ENCODE measurements around the gene GLB1L2.

DNA sequence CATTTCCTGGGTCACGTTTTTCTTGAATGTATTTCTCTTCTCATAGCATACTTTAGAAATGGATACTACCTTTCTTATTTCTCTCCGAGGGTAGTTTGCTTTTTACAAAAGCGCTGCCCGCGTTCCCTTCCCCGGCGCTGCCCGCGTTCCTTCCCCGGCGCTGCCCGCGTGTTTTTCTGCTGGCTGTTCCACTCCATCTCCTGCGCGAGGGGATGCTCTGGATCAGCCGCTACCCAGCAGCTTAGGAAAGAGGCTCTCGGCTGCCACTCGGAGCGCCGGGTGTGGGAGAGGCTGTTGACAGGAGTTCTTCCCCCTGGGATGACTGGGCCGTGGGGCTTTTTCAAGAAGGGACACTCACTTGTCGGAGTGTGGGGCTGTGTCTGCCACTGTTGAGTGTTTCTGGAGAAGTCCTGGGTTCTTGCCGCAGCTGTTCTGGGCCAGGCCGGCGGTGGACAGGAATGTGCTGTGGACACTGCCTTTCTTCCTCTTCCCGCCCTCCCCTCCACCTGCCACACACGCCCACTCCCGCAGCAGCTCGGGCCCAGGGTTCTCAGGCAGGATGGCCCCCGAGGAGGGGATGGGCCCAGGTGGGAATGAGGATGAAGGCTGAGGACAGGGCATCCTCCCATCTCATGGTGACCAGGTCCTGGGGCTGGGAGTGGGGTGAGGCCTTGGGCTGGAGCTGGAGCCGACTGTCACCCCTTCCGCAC, 30.6 kb downstream of the GLB1L2 start:
- no peak for TF ChIP-seq POLR2A (IDR thresholded peaks at IDR 0.05)
- TF ChIP-seq, protein P1, sequence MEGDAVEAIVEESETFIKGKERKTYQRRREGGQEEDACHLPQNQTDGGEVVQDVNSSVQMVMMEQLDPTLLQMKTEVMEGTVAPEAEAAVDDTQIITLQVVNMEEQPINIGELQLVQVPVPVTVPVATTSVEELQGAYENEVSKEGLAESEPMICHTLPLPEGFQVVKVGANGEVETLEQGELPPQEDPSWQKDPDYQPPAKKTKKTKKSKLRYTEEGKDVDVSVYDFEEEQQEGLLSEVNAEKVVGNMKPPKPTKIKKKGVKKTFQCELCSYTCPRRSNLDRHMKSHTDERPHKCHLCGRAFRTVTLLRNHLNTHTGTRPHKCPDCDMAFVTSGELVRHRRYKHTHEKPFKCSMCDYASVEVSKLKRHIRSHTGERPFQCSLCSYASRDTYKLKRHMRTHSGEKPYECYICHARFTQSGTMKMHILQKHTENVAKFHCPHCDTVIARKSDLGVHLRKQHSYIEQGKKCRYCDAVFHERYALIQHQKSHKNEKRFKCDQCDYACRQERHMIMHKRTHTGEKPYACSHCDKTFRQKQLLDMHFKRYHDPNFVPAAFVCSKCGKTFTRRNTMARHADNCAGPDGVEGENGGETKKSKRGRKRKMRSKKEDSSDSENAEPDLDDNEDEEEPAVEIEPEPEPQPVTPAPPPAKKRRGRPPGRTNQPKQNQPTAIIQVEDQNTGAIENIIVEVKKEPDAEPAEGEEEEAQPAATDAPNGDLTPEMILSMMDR (IDR thresholded peaks at IDR 0.05): no peak

Measured in testis (tissue), 2 donors.